Transverse colon (tissue), 4 donors: ENCODE results near the gene TAF5. TPM values are rescaled to one million over a fixed set of nuclear protein-coding genes. Genes with fewer than 3 reads are reported as not detected.
"Not testable (repeated sequence)": the region's sequence is repeated elsewhere in the genome, so short reads cannot be mapped to it uniquely, and the experiment has no call there.

Experiments used
- DNase-seq: peaks from one replicate; pipeline ENCODE4 v3.0.0-alpha.2; 2019
- H3K27ac ChIP-seq, 4 donors: fragments of 200-600 bp; sonication (generic); 2 replicates each; pipeline ENCODE4 v1.5.1; 2016 to 2018; ENCODE audit warnings: inconsistent platforms in 4 of 4
- H3K27me3 ChIP-seq: fragments of 200-600 bp; sonication (generic); 2 replicates; pipeline ENCODE4 v1.5.1; 2017; ENCODE audit warnings: inconsistent platforms
- H3K36me3 ChIP-seq, 4 donors: fragments of 200-600 bp; sonication (generic); 2 replicates each; pipeline ENCODE4 v1.5.1; 2017 to 2019; ENCODE audit warnings: inconsistent platforms in 4 of 4
- H3K4me1 ChIP-seq, 4 donors: fragments of 200-600 bp; sonication (generic); 2 replicates each; pipeline ENCODE4 v1.5.1; 2017 to 2020; ENCODE audit warnings: inconsistent platforms in 4 of 4
- H3K4me3 ChIP-seq, 4 donors: fragments of 200-600 bp; sonication (generic); 1 replicate in 1 of 4; 2 replicates in 3 of 4; pipeline versions ENCODE4 v1.5.1 to v1.6.1; 2017 to 2019; ENCODE audit warnings: inconsistent platforms in 4 of 4
- H3K9me3 ChIP-seq, 2 donors: fragments of 200-600 bp; sonication (generic); 2 replicates each; pipeline ENCODE4 v1.5.1; 2017 to 2019; ENCODE audit warnings: inconsistent platforms in 2 of 2
- EP300 ChIP-seq: sonication (generic); formaldehyde crosslinking; IDR thresholded peaks from one replicate; pipeline ENCODE4 v1.6.1; 2017; ENCODE audit warnings: antibody characterized with exemption, low read depth
- POLR2A ChIP-seq: fragments of 450-650 bp; IDR thresholded peaks from one replicate; pipeline ENCODE4 v1.6.1; 2016; ENCODE audit warnings: antibody characterized with exemption, mild to moderate bottlenecking, moderate library complexity
- POLR2AphosphoS5 ChIP-seq, 3 donors: sonication (generic); formaldehyde crosslinking; IDR thresholded peaks; one replicate each; pipeline ENCODE4 v1.6.1; 2016; ENCODE audit warnings: antibody characterized with exemption in 3 of 3
- WGBS, 2 donors: methylation state at CpG; one replicate each; pipeline ENCODE4 v1.1.5; 2018; ENCODE audit warnings: low coverage in 1 of 2; 5-methylcytosine and 5-hydroxymethylcytosine counted together
- in situ Hi-C, 4 donors: fragments of 200-750 bp; cut with MboI; loops; one replicate each; pipeline versions ENCODE4 v1.15.0 to v1.15.1; 2017; ENCODE audit warnings: low sequenced_read_pairs in 3 of 4, low pct_ligation_motif_present in 1 of 4, low pct_unique_long_range_greater_than_20kb in 1 of 4
- intact Hi-C: fragments of 100-400 bp; cut with DNase I; formaldehyde crosslinking; loops from one replicate; pipeline ENCODE4 v1.15.1; 2023; ENCODE audit warnings: low total_unique reads
- total RNA-seq, 4 donors: library from RNA; depleted of rRNA; stranded (reverse); fragments of >200 nt; gene quantifications; one replicate each; pipeline ENCODE4 v1.1.0, GENCODE V29; 2016
- TF ChIP-seq, protein P1 (sequence below), 5 experiments: fragments of 200-600 bp in 3 of 5; fragments of 450-650 bp in 2 of 5; sonication (generic) in 3 of 5; IDR thresholded peaks; 1 replicate in 2 of 5; 2 replicates in 3 of 5; pipeline ENCODE4 v1.5.1; 2016 to 2017; ENCODE audit warnings: antibody characterized with exemption in 5 of 5, inconsistent platforms in 3 of 5, mild to moderate bottlenecking in 2 of 5, moderate library complexity in 1 of 5

Gene TAF5
- total RNA-seq, 4 donors from 2014 or later, result 1.00 to 22.8 (median 5.9) TPM

DNA sequence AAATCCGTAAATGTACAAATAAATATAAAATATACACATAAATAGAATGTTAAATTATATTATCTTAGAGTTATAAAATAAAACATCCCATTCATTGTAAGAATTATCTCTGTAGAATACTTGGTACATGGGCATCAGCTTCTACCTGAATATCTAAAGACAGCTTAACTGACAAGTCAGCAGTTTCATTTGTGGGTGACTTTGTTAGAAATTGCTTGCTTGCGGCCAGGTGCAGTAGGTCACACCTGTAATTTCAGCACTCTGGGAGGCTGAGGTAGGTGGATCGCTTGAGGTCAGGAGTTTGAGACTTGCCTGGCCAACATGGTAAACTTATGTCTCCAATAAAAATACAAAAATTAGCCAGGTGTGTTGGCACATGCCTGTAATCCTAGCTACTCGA, 31.4 kb upstream of the TAF5 start:
- no peak for DNase-seq
- H3K36me3 ChIP-seq, result peaks cover 0 to 21% (median 1%) of the 10 kb centered on the region in 4 donors
- H3K4me3 ChIP-seq, result no peak overlapping the region
- WGBS, 2 donors, result 90% methylated on average over 4 of the region's 4 CpGs; no CpG with 5 or more reads in 1 of the 2 donors
- H3K9me3 ChIP-seq, result no peaks in the 10 kb centered on the region
- no peak overlapping the region for H3K27ac ChIP-seq
- no peaks in the 10 kb centered on the region for H3K27me3 ChIP-seq
- intact Hi-C loops, result no loop called here
- no peaks in the 10 kb centered on the region for H3K4me1 ChIP-seq
- no peak for TF ChIP-seq POLR2A
- TF ChIP-seq EP300, result no peak
- TF ChIP-seq POLR2AphosphoS5 (IDR thresholded peaks at IDR 0.05), result no peak
- TF ChIP-seq, protein P1, sequence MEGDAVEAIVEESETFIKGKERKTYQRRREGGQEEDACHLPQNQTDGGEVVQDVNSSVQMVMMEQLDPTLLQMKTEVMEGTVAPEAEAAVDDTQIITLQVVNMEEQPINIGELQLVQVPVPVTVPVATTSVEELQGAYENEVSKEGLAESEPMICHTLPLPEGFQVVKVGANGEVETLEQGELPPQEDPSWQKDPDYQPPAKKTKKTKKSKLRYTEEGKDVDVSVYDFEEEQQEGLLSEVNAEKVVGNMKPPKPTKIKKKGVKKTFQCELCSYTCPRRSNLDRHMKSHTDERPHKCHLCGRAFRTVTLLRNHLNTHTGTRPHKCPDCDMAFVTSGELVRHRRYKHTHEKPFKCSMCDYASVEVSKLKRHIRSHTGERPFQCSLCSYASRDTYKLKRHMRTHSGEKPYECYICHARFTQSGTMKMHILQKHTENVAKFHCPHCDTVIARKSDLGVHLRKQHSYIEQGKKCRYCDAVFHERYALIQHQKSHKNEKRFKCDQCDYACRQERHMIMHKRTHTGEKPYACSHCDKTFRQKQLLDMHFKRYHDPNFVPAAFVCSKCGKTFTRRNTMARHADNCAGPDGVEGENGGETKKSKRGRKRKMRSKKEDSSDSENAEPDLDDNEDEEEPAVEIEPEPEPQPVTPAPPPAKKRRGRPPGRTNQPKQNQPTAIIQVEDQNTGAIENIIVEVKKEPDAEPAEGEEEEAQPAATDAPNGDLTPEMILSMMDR (IDR thresholded peaks at IDR 0.05), result no peak
- in situ Hi-C loops, result no loop called here

DNA sequence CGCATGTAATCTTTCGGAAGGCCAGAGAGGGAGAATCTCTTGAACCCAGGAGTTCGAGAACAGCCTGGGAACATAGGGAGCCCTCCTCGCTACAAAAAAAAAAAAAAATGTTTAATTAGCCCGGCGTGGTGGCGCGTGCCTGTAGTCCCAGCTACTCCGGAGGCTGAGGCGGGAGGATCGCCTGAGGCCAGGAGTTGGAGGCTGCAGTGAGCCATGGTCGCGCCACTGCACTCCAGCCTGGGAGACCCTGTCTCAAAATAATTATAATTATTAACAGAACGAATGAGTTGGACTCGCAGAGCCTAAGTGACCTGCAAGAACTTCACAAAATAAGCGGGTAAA, 17.6 kb upstream of the TAF5 start:
- Histone ChIP-seq H3K27ac (peak overlapping the region; percentile 85 to 90 (median 88)), H3K27me3 (no peaks in the 10 kb centered on the region), H3K9me3 (no peaks in the 10 kb centered on the region), H3K36me3 (peaks cover 0 to 27% (median 5%) of the 10 kb centered on the region in 4 donors), H3K4me3 (peak overlapping the region; percentile 70 to 93 (median 82)), H3K4me1 (peaks cover 0 to 19% (median 10%) of the 10 kb centered on the region in 4 donors)
- DNase-seq, result no peak
- 53 to 62% methylated on average over 13 to 16 of the region's 16 CpGs for WGBS, 2 donors
- in situ Hi-C loops, result no loop called here
- no peak for TF ChIP-seq POLR2AphosphoS5 (IDR thresholded peaks at IDR 0.05)
- TF ChIP-seq, protein P1 (IDR thresholded peaks at IDR 0.05), result no peak
- TF ChIP-seq POLR2A, result no peak
- no peak for TF ChIP-seq EP300
- intact Hi-C loops, result no loop called here

DNA sequence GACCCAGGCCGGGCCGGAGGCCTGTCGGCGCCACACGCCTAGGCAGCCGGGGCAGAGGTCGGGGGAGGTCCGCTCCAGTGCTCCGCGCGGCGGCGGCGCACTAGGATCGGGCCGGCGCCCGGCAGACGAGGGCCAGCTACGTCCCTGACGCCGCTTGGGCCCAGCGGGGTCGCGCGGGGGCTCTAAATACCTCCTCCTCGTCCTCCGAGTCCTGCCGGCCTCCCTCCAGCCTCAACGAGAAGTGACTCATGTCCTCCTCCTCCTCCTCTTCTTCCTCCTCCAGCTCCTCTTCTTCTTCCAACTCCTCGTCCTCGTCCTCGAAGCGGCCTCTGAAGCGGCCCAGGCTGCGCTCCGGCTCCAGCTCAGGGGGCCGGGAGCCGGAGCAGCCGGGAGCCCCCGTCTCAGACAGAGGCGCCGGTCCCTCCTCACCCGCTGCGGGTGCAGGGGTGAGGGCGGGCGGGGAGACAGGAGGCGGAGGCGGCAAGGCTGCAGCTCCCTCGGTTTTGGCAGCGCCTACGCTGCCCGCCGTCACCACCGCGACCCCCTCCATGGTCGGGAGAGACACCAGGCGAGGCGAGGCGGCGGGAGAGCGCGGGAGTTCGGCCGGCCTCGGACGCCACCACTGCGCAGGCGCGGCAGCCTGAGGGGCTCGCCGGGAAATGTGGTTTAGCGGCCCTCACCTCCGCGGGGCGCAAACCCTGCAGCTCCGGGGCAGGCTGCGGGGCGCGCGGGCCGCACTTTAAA, 17.1 kb upstream of the TAF5 start, which contains the start of gene PCGF6:
Gene PCGF6, minus strand, starts transcription at position 624 of the 744 bp plus-strand sequence. Its CDS starts 74 bp downstream, at position 550.
- peak; percentile 81 for DNase-seq
- H3K4me1 ChIP-seq, result peaks cover 0 to 19% (median 10%) of the 10 kb centered on the region in 4 donors
- TF ChIP-seq, protein P1 (IDR thresholded peaks at IDR 0.05), result no peak
- TF ChIP-seq EP300 (no peak), POLR2AphosphoS5 (IDR thresholded peaks at IDR 0.05) (peak in 1 of 3 donors; percentile 13), POLR2A (no peak)
- H3K27me3 ChIP-seq, result no peaks in the 10 kb centered on the region
- in situ Hi-C loops (no loop called here), intact Hi-C loops (no loop called here)
- WGBS, 2 donors, result 1% methylated on average over 45 of the region's 82 CpGs; no CpG with 5 or more reads in 1 of the 2 donors
- H3K36me3 ChIP-seq, result peaks cover 0 to 23% (median 5%) of the 10 kb centered on the region in 4 donors
- H3K27ac ChIP-seq, result peak within 1 kb of the TSS; percentile 85 to 90 (median 88)
- H3K4me3 ChIP-seq, result peak within 1 kb of the TSS; percentile 70 to 93 (median 82)
- H3K9me3 ChIP-seq, result no peaks in the 10 kb centered on the region

DNA sequence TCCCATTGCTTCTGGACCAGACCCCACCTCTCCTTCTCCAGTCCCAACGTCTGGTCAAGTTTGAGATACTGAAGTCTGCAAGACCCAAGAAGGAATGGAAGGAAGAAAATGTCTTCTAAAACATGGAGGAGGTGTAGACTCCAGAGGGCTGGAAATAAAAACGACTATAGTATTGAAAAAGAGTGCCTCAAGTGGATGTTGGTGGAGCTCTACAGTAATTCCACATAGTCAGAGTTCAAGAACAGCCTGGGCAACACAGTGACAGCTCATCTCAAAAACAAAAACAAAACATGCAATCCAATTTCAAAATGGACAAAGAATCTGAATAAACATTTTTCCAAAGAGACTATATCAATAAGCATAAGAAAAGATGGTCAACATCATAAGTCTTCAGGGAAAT, 14.5 kb upstream of the TAF5 start:
- peaks cover 0 to 19% (median 10%) of the 10 kb centered on the region in 4 donors for H3K4me1 ChIP-seq
- no peaks in the 10 kb centered on the region for H3K36me3 ChIP-seq
- no peaks in the 10 kb centered on the region for H3K27me3 ChIP-seq
- H3K27ac ChIP-seq, result no peak overlapping the region
- no peak overlapping the region for H3K4me3 ChIP-seq
- no peak for TF ChIP-seq EP300
- no peak for TF ChIP-seq POLR2A
- no peak for TF ChIP-seq POLR2AphosphoS5 (IDR thresholded peaks at IDR 0.05)
- TF ChIP-seq, protein P1 (IDR thresholded peaks at IDR 0.05), result no peak
- no peaks in the 10 kb centered on the region for H3K9me3 ChIP-seq
- WGBS, 2 donors, result 56% methylated on average over 2 of the region's 2 CpGs; no CpG with 5 or more reads in 1 of the 2 donors
- DNase-seq, result no peak
- intact Hi-C loops, result no loop called here
- in situ Hi-C loops, result no loop called here

DNA sequence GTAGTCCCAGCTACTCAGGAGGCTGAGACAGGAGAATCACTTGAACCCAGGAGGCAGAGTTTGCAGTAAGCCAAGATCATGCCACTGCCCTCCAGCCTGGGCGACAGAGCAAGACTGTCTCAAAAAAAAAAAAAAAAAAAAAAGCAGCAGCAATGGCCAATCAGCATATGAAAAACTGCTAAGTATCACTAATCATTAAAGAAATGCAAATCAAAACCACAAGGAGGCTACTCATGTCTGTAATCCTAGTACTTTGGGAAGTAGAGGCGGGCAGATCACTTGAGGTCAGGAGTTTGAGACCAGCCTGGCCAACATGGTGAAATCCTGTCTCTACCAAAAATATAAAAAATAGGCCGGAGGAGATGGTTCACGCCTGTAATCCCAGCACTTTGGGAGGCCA, 13.2 kb upstream of the TAF5 start:
- H3K27me3 ChIP-seq, H3K27ac ChIP-seq, DNase-seq, H3K4me3 ChIP-seq, H3K36me3 ChIP-seq, H3K9me3 ChIP-seq, intact Hi-C loops, in situ Hi-C loops: not testable (repeated sequence)
- WGBS, 2 donors, result 90 to 91% methylated on average over 3 to 4 of the region's 4 CpGs
- H3K4me1 ChIP-seq, result peaks cover 0 to 13% (median 8%) of the 10 kb centered on the region in 4 donors
